Measurements from ENCODE around the gene RXRA. TPM values are rescaled to one million over a fixed set of nuclear protein-coding genes. Genes with fewer than 3 reads are reported as not detected.

Gene RXRA
- total RNA-seq, 1 experiment from 2014 or later: 17.2 TPM

DNA sequence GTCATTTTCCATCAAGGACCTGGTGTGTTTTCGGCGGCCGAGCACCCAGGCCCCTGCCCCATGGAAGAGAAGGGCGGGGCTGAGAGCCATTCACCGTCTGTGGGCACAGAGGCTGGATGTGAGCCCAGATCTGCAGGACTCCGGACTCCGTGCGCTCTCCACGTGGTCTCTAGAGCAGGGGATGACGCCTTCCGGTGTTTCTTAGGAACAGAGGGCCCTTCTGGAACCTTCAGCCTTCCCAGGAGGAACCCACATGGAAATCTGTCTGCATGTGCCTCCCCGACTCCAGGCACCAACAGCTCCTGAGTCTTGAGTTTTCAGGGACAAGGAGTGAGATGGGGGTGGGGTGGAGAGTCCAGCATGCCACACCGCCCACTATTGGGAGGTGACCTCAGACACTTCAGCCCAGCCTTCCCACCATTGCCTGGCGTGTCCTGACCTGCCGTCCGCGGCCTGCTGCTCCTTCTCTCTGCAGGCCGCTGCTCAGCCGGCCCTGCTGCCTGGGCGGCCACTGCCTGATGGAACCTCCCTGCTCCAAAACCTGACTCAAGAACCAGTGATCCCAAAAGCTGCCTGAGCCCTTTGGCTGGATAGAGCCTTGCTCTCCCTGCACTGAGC, 2.4 kb upstream of the RXRA start:
- peak; percentile 63 for DNase-seq (ENCODE audit: low spot score)

DNA sequence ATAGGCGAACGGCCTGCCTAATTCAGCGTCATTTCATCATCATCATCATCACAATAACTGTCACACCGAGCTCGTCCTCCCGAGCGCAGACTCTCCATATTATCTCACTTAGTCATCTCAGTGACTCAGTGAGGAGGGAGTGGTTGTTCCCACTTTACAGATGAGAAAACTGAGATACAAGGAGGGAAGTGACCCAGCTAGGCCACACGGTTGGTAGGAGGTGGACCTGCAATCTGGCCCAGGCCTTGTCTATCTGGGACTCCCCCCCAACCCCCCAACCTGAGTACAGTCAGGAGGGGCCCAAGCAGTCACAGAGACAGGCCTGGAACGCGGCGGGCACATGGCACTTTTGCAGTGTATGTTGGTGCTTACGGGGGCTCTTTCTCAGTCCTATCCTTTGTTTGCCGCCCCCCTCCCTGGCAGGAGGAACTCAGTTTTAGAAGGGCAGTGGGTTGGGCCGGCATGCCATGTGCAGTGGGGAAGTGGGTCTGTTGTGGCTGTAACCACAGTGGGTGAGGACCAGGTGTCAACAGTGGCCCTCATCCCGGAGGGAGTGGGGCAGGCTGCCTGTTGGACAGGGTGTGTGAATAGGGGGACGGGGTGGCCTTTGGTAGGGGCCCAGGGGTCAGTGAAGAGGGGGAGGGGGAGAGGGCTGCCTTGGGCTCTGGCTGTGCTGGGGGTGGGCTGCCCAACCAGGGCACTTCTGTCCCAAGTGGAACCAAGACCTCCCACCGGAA, 1.7 kb upstream of the RXRA start:
- peak; percentile 73 for DNase-seq (ENCODE audit: low spot score)

- DNase-seq (ENCODE audit: low spot score): peak; percentile 31
Observed at GRCh38 chr9:134325096-134325812, 1.0 kb upstream of the RXRA start.

DNA sequence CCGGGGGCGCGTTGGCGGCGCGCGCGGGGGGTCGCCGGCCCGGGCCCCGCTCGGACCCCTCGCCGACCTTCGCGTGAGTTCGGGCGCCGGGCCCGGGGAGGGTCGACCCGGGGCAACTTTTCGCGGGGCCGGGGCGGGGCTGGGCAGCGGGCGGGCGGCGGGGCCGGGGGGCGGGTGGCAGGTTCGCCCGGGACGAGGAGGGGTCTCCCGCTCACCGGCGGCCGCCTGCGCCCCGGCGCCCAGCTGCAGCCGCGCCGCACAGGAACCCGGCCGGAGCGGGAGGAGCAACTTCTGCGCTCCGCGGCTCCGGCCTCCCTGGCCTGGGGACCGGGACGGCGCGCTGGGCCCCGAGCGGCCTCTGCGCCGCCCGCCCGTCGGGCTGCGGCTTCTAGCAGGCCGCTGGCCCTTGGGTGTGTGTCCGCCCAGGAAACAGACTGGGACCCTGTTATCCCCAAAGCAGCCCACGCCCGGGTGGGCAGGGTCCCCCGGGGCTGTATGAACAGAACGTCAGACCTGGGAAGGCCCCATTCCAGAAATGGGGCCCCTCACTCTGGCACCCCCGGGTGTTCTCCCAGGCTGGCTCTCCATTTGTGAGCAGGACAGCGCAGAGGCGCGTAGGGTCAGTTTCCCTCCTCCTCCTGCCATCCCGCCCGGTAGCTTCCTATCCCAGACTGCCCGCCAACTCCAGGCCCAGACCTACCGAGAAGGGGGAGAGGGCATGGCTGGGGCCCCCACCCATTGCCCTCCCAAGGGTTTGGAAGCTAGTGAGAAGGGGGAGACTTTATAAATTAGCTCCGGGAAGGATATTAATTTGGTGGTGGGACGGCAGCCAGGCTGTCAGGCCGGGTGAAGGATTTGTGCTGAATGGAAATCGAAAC, 708 bp downstream of the RXRA start:
- no peak for DNase-seq (ENCODE audit: low spot score)

DNA sequence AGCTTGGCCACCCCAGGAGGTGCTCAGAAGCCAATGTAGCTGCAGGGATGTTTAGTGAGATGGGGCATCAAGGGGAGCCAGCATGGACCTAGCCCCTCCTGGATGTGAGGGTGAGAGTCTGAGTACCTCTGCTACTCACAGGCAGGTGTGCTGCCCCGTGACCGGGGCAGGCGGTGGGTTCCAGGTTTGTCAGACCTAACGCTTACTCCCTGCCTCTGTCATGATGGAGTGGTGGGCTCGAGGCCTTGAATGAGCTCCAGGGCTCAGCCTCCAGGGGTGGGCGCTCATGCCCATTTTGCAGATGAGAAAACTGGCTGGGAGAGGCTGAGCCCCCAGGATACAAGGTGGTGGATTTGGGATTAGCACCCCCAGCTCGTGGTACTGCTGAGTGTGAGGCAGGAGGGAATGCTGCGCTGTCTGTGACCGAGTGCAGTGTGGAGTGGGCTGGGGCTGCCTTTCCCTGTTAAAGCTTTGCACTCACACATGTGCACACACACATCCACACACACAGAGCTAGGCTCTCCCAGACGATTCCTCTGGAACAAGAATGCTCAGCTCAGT, 1.5 kb downstream of the RXRA start:
- DNase-seq (ENCODE audit: low spot score): no peak

DNA sequence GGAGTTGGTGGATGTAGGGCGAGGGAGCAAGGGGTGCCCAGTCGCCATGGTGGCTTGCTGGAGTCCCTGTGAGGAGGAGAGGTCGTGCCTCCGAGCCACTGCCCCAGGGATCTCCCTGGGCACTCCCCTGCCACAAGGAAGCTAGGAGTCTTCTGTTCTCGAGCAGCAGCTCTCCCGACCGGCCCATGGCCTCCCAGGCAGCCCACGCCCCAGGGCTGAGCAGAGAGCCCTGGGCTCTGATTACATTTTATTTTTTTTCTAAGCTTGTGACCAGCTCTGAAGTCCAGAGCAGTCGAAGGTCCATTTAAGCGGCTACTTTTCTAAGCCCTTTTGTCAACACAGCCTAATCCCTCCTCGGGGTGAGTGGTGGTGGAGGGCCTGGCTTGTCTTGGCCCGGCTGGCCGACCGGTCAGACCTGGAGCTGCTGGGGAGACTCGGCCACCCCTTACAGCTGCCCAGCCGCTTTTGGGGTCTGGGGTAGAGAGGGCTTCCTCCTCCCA, 2.1 kb downstream of the RXRA start:
- no peak for DNase-seq (ENCODE audit: low spot score)

DNA sequence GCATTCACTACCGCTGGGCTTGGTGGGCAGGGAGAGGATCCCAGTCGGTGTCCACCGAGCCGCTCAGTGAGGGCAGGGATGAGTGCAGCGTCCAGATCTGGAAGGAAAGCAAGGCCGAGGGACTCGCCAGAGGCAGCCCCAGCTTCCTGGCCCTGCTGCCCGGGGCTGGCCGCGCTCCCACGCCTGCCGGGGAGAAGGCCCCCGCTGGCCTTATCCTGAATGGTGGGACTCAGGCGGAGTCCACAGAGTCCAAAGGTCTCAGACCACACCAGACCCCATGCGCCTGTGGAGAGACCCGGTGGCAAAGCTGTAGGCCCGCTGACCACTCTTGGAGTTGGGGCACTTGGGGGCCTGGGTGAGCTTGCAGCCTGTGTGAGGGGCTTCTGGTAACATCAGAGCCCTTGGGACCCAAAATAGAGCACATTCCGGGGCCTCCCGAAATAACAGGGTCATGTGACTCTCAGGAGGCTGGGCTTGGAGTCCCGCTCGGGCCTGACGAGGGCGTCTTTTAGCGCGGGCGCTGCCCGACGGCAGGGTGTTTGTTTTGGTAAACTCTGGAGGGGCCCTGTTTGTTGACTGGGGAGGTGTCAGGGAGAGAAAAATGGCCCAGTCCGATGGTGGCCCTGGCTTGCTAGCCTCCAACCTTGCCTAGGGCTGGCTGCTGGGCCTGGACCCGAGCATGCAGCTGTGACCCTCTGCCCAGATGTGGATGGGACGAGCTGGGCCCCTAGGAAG, 2.8 kb downstream of the RXRA start:
- no peak for DNase-seq (ENCODE audit: low spot score)

DNA sequence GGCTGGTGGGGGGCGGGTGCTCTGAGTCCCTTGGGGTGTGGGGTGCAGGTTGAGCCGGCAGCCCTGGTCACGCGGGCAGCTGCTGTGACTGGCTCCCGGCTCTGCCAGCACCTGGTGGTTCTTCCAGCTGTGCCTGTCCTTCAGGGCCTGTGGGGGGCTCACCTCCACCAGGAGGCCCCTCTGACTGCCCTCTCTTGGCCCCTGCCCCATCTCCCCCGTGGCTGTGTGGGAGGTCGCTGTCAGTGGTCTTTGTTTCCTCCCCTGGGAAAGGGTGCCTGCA, 3.3 kb downstream of the RXRA start:
- DNase-seq (ENCODE audit: low spot score): no peak

DNA sequence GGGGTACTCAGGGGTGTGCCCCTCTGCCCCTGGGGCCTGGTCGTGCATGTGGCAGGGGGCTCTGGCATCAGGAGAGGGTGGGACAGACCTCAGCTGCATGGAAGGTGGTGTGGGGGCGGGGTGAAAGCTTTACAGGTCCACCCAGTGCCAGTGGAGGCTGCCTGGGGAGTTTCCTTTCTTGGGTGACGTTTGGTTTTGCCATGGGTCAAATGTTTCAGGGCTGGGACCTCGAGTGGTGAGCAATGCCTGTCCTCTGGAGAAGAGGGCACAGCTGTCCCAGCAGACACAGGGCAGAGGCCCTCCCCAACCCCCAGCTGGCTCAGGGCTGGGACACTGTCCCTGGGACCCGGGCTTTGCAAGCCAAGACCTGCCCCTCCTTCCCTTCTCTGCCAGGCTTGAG, 3.6 kb downstream of the RXRA start:
- no peak for DNase-seq (ENCODE audit: low spot score)

DNA sequence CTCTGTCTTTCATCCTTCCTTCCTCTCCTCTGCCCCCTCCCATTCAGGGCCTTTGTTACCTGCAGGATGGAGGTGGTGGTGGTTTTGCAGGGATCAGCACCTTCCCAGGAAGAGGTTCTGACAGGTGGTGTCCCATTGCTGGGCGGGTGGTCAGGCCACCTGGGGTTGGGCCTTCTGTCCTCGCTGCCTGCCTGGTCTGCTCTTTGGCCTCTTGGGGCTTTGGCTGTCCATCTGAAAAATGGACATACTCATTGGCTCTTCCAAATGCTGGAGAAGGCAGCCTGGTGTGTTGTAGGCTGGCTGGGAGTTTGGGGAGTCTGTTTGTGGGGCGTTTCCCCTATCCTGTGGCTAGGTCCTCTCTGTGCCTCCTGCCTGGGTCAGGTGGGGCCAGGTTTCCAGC, 4.3 kb downstream of the RXRA start:
- DNase-seq (ENCODE audit: low spot score): no peak

GRCh38 chr9:134331186-134332025, 5.2 kb downstream of the RXRA start:
- DNase-seq (ENCODE audit: low spot score): no peak

DNA sequence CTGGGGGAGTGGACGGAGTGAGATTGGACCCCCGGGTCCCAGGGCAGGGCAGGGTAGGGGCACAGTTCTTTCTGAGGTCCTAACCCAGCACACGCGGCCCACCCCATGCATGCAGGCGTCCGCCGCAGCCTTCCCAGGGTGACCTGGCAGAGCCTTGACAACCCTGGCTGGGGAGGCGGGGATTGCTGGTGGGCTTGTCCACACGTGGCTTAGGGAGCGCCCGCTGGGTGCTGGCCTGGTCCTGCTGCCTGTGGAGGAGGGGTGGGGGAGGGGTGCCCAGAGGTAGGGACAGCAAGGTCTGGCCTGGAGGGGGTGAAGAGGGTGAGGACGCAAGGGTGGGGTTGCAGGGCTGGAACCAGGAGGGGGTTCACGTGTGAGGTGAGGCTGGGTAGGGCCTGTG, 6.0 kb downstream of the RXRA start:
- DNase-seq (ENCODE audit: low spot score): no peak

- DNase-seq (ENCODE audit: low spot score): no peak
Observed at GRCh38 chr9:134332841-134333233, 6.6 kb downstream of the RXRA start.

DNA sequence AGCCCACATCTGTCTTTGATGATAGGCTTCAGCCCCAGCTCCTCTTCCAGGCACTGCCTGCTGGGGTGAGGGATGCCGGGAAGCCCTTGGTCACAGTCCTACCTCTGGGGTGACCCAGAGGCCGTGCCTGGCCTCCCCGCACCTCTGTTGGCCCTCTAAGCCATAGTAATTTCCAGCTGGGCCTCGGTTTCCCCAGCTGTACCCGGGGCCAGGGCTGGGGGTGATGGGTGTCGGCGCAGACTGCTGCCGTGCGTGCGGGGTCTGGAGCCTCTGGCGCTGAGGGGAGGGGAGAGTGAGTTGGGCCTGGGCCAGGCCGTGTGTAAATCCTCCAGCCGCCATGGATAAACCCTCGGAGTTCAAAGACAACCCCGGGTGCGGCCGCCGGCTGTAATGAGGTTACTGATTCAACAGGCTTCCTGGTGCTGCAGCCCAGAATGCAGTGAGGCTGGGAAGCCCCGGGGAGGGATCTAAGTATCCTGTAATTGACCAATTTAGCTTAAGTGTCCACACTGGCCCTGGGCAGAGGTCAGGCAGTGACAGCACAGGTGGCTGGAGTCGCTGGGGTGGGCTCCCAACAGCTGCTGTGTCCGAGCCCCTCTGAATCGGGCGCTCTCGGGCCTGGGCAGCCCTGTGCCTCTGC, 7.1 kb downstream of the RXRA start:
- DNase-seq (ENCODE audit: low spot score): no peak

DNA sequence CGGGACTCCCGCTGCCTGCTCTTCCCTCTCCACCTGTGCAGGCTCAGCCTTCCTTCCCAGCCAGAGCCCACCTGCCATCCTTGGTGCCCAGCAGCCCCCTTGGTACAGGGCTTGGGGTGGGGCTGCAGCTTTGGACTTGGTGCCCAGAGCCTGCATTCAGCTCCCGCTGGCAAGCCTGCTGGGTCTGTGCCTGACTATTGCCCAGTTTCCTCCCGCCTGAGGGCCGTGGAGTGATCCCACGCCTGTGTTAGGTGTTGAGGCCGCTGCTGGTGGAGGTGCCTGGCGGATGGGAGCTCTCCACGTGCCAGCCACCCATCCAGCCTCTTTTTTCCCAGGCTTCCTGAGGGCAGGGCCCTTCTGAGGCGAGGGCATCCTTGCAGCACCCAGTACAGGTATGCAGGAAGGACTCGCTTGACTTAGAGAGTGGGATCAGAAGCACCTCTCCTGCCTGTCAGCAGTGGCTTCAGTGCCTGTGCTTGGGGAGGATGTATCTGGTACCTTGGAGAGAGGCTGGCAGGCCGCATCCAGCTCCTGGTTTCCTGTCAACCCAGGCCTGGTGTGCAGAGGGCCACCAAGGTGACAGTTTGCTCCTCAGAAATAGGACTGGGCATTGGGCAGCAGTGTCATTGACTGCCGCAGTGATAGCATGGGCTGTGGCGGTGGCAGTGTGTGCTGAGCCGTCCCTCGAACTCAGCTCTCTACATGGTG, 7.8 kb downstream of the RXRA start:
- DNase-seq (ENCODE audit: low spot score): no peak

DNA sequence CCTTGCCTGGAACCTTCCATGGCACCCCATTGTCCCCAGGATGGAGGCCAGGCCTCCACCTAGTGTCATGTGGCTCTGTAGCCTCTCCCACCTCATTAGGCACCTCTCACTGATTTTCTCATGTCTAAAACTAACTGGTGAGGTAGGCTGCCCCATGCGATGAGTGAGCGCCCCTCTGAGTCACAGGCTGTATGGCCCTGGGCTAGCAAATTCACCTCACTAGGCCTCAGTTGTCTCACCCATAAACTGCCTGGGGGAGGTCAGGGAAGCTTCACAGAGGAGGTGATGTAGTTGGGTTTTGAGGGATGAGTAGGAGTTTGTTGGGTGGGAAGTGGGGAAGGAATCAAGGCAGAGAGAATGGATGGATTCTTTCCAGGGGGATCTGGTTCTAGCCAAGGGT, 8.8 kb downstream of the RXRA start:
- DNase-seq (ENCODE audit: low spot score): no peak

- no peak for DNase-seq (ENCODE audit: low spot score)
Observed at GRCh38 chr9:134335486-134336220, 9.4 kb downstream of the RXRA start.

DNA sequence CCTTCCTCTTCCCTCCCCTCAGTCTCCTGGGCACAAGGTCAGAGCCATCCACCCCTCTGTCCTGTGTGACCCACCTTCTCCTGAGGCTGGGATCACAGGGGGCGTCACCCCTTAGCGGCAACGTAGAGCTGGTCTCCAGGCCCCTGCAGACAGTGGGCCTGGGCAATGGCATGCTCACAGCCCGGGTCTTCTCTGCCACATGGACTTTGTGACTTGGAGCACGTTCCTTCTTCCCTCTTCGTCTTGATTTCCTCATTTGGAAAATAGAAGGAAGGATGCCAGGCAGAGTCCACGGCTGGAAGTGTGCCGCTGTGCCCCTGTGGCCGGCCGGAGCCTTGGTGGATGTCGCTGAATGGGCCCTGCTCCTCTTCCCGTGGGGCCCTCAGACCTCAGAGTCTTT, 10.0 kb downstream of the RXRA start:
- no peak for DNase-seq (ENCODE audit: low spot score)
